Adipocyte (in vitro differentiated cells): ENCODE results near the gene RBM18.

Source experiments
- DNase-seq: peaks from one replicate; pipeline ENCODE4 v3.0.0-alpha.2; 2015; ENCODE audit warnings: low read depth
- H3K27me3 ChIP-seq: replicated peaks from 2 replicates; pipeline ENCODE4 v1.7.0; 2013; ENCODE audit warnings: mild to moderate bottlenecking, low read length, moderate library complexity; ENCODE audit not compliant: control insufficient read depth, insufficient read depth
- H3K36me3 ChIP-seq: 2 replicates; pipeline ENCODE4 v1.7.0; 2013; ENCODE audit warnings: low read length, mild to moderate bottlenecking, moderate library complexity; ENCODE audit not compliant: control insufficient read depth, insufficient read depth, severe bottlenecking
- H3K4me1 ChIP-seq: 2 replicates; pipeline ENCODE4 v1.7.0; 2013; ENCODE audit warnings: mild to moderate bottlenecking, low read length, moderate library complexity; ENCODE audit not compliant: control insufficient read depth, insufficient read depth
- H3K4me3 ChIP-seq: 2 replicates; pipeline ENCODE4 v1.7.0; 2013; ENCODE audit warnings: mild to moderate bottlenecking, low read length, moderate library complexity
- H3K9ac ChIP-seq: 2 replicates; pipeline ENCODE4 v1.7.0; 2013; ENCODE audit warnings: mild to moderate bottlenecking, low read length, moderate library complexity
- H3K9me3 ChIP-seq: 2 replicates; pipeline ENCODE4 v1.7.0; 2013; ENCODE audit warnings: mild to moderate bottlenecking, low read length, moderate library complexity; ENCODE audit not compliant: control insufficient read depth

Gene RBM18

GRCh38 chr9:122213102-122213588, 51.5 kb downstream of the RBM18 start:
- no peak overlapping the region for H3K9ac ChIP-seq
- H3K4me3 ChIP-seq, result no peak overlapping the region
- H3K36me3 ChIP-seq, result no peaks in the 10 kb centered on the region
- DNase-seq, result no peak
- peaks cover 4% of the 10 kb centered on the region for H3K4me1 ChIP-seq
- peaks cover 68% of the 10 kb centered on the region for H3K27me3 ChIP-seq
- H3K9me3 ChIP-seq, result no peaks in the 10 kb centered on the region

- H3K9ac ChIP-seq, result no peak overlapping the region
- no peak for DNase-seq
- no peaks in the 10 kb centered on the region for H3K9me3 ChIP-seq
- no peaks in the 10 kb centered on the region for H3K36me3 ChIP-seq
- H3K27me3 ChIP-seq, result peaks cover 62% of the 10 kb centered on the region
- H3K4me3 ChIP-seq, result no peak overlapping the region
- H3K4me1 ChIP-seq, result peaks cover 4% of the 10 kb centered on the region
Measured at GRCh38 chr9:122212473-122213004, 52.1 kb downstream of the RBM18 start.

- Histone ChIP-seq H3K9ac (no peak overlapping the region), H3K9me3 (no peaks in the 10 kb centered on the region), H3K4me1 (peaks cover 17% of the 10 kb centered on the region), H3K27me3 (peaks cover 33% of the 10 kb centered on the region), H3K36me3 (no peaks in the 10 kb centered on the region), H3K4me3 (no peak overlapping the region)
- no peak for DNase-seq
Measured at GRCh38 chr9:122209451-122209850, 55.2 kb downstream of the RBM18 start.

GRCh38 chr9:122207096-122207495, 57.5 kb downstream of the RBM18 start:
- Histone ChIP-seq H3K9ac (no peak overlapping the region), H3K27me3 (peaks cover 14% of the 10 kb centered on the region), H3K4me1 (peaks cover 16% of the 10 kb centered on the region), H3K9me3 (no peaks in the 10 kb centered on the region), H3K36me3 (no peaks in the 10 kb centered on the region), H3K4me3 (no peak overlapping the region)
- DNase-seq, result no peak

- peak; percentile 90 for DNase-seq
- peaks cover 23% of the 10 kb centered on the region for H3K4me1 ChIP-seq
- H3K9ac ChIP-seq, result no peak overlapping the region
Measured at GRCh38 chr9:122206118-122207046, 58.3 kb downstream of the RBM18 start.

GRCh38 chr9:122205176-122205575, 59.5 kb downstream of the RBM18 start:
- no peak overlapping the region for H3K9ac ChIP-seq
- no peak for DNase-seq
- no peaks in the 10 kb centered on the region for H3K36me3 ChIP-seq
- H3K4me1 ChIP-seq, result peaks cover 28% of the 10 kb centered on the region
- H3K4me3 ChIP-seq, result no peak overlapping the region
- H3K27me3 ChIP-seq, result no peaks in the 10 kb centered on the region
- no peaks in the 10 kb centered on the region for H3K9me3 ChIP-seq

More at GRCh38 chr9:122206118-122207046, 58.3 kb downstream of the RBM18 start:
- peaks cover 7% of the 10 kb centered on the region for H3K27me3 ChIP-seq
- H3K4me3 ChIP-seq, result no peak overlapping the region
- no peaks in the 10 kb centered on the region for H3K9me3 ChIP-seq
- no peaks in the 10 kb centered on the region for H3K36me3 ChIP-seq

- H3K4me3 ChIP-seq, result no peak overlapping the region
- no peaks in the 10 kb centered on the region for H3K36me3 ChIP-seq
- H3K27me3 ChIP-seq, result no peaks in the 10 kb centered on the region
- H3K4me1 ChIP-seq, result peaks cover 28% of the 10 kb centered on the region
- DNase-seq, result no peak
- no peaks in the 10 kb centered on the region for H3K9me3 ChIP-seq
- no peak overlapping the region for H3K9ac ChIP-seq
Measured at GRCh38 chr9:122204491-122204890, 60.1 kb downstream of the RBM18 start.

- Histone ChIP-seq H3K36me3 (no peaks in the 10 kb centered on the region), H3K9me3 (no peaks in the 10 kb centered on the region), H3K9ac (no peak overlapping the region), H3K4me3 (no peak overlapping the region), H3K4me1 (peaks cover 28% of the 10 kb centered on the region), H3K27me3 (no peaks in the 10 kb centered on the region)
- no peak for DNase-seq
Measured at GRCh38 chr9:122204055-122204454, 60.6 kb downstream of the RBM18 start.

GRCh38 chr9:122202111-122202510, 62.5 kb downstream of the RBM18 start:
- no peaks in the 10 kb centered on the region for H3K36me3 ChIP-seq
- no peak for DNase-seq
- peaks cover 13% of the 10 kb centered on the region for H3K27me3 ChIP-seq
- peaks cover 28% of the 10 kb centered on the region for H3K4me1 ChIP-seq
- no peak overlapping the region for H3K4me3 ChIP-seq
- H3K9me3 ChIP-seq, result no peaks in the 10 kb centered on the region
- H3K9ac ChIP-seq, result no peak overlapping the region

- peak; percentile 45 for DNase-seq
- H3K9ac ChIP-seq, result no peak overlapping the region
- peaks cover 17% of the 10 kb centered on the region for H3K27me3 ChIP-seq
Measured at GRCh38 chr9:122201641-122202040, 63.0 kb downstream of the RBM18 start.

GRCh38 chr9:122200960-122201595, 63.6 kb downstream of the RBM18 start:
- Histone ChIP-seq H3K9me3 (no peaks in the 10 kb centered on the region), H3K9ac (no peak overlapping the region), H3K4me1 (peaks cover 18% of the 10 kb centered on the region), H3K36me3 (no peaks in the 10 kb centered on the region), H3K27me3 (peaks cover 17% of the 10 kb centered on the region), H3K4me3 (no peak overlapping the region)
- DNase-seq, result peak; percentile 62

More at GRCh38 chr9:122201641-122202040, 63.0 kb downstream of the RBM18 start:
- no peaks in the 10 kb centered on the region for H3K9me3 ChIP-seq
- H3K4me3 ChIP-seq, result no peak overlapping the region
- H3K4me1 ChIP-seq, result peaks cover 24% of the 10 kb centered on the region
- H3K36me3 ChIP-seq, result no peaks in the 10 kb centered on the region
